Esophagus squamous epithelium (tissue), 5 donors: Measurements from ENCODE around the gene GOLGA6A. TPM values are rescaled to one million over a fixed set of nuclear protein-coding genes. Genes with fewer than 3 reads are reported as not detected.

ENCODE experiments used
- DNase-seq: peaks from one replicate; lab custom pipeline; 2025; lab: John Stamatoyannopoulos, UW
- H3K27ac ChIP-seq, 4 donors: fragments of 200-600 bp; sonication (generic); one replicate each; pipeline ENCODE4 v1.5.1; 2016 to 2019; ENCODE audit warnings: mild to moderate bottlenecking in 1 of 4
- H3K27me3 ChIP-seq, 4 donors: fragments of 200-600 bp; sonication (generic); 1 replicate in 3 of 4; 2 replicates in 1 of 4; pipeline versions ENCODE4 v1.5.1 to v1.6.0; 2017 to 2021; ENCODE audit warnings: antibody characterized with exemption in 1 of 4
- H3K36me3 ChIP-seq, 3 donors: fragments of 200-600 bp; sonication (generic); one replicate each; pipeline ENCODE4 v1.5.1; 2016 to 2019
- H3K4me1 ChIP-seq, 3 donors: fragments of 200-600 bp; sonication (generic); one replicate each; pipeline ENCODE4 v1.5.1; 2017 to 2019
- H3K4me3 ChIP-seq, 4 donors: fragments of 200-600 bp; sonication (generic); 1 replicate in 3 of 4; 2 replicates in 1 of 4; pipeline ENCODE4 v1.5.1; 2016 to 2019; ENCODE audit warnings: mild to moderate bottlenecking in 2 of 4, moderate library complexity in 1 of 4
- H3K9me3 ChIP-seq, 3 donors: fragments of 200-600 bp; sonication (generic); one replicate each; pipeline ENCODE4 v1.5.1; 2016 to 2019
- CTCF ChIP-seq, 6 experiments: fragments of 450-650 bp in 4 of 6; fragments of 200-600 bp in 2 of 6; sonication (generic) in 2 of 6; IDR thresholded peaks; one replicate each; pipeline ENCODE4 v1.5.1; 2016 to 2019; ENCODE audit warnings: antibody characterized with exemption in 6 of 6, mild to moderate bottlenecking in 4 of 6, moderate library complexity in 4 of 6
- POLR2A ChIP-seq, 4 donors: fragments of 450-650 bp; IDR thresholded peaks; one replicate each; pipeline ENCODE4 v1.6.1; 2017; ENCODE audit warnings: antibody characterized with exemption in 4 of 4, mild to moderate bottlenecking in 4 of 4, moderate library complexity in 3 of 4
- WGBS, 2 donors: methylation state at CpG; one replicate each; pipeline ENCODE4 v1.1.5; 2018; 5-methylcytosine and 5-hydroxymethylcytosine counted together
- intact Hi-C: fragments of 100-400 bp; cut with DNase I; formaldehyde crosslinking; loops from one replicate; pipeline ENCODE4 v1.15.0; 2022
- small RNA-seq, 4 donors: library from RNA; depleted of rRNA; stranded (forward); fragments of <200 nt; gene quantifications; one replicate each; pipeline ENCODE3, GENCODE V24; 2016
- total RNA-seq, 4 donors: library from RNA; depleted of rRNA; stranded (reverse); fragments of >200 nt; gene quantifications; one replicate each; pipeline ENCODE4 v1.1.0, GENCODE V29; 2016
- donor health status: DM: yes; HTN: yes; CAD: no.

GOLGA6A gene
- total RNA-seq, 4 donors from 2014 or later: not detected

DNA sequence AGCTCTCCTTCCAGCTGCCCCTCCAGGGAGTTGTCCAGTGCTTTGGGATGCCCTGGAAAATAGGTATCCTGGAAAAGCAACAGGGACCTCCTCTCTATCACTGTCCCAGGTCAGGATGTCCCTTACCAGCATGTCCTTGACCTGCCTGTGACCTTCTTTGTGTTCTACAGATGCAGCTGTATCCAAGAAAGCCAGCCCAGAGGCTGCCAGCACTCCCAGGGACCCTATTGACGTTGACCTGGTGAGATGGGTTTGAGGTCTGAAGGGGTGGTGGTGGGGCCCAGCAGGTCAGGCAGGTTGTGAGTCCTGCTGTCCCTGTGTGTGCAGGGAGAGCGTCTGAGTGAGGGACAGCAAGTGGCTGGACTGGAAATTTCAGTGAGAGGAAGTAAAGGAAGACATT lies 57.7 kb downstream of the GOLGA6A start:
- H3K27ac ChIP-seq: peak overlapping the region in 2 of 4 donors; percentile 17 to 23
- H3K9me3 ChIP-seq: no peaks in the 10 kb centered on the region
- peaks cover 0 to 29% (median 7%) of the 10 kb centered on the region in 3 donors for H3K4me1 ChIP-seq
- 44% methylated on average over 2 of the region's 2 CpGs; no CpG with 5 or more reads in 1 of the 2 donors for WGBS, 2 donors
- H3K36me3 ChIP-seq: peaks cover 18 to 95% (median 42%) of the 10 kb centered on the region in 3 donors
- H3K4me3 ChIP-seq: no peak overlapping the region
- TF ChIP-seq POLR2A (IDR thresholded peaks at IDR 0.05) (no peak), CTCF (IDR thresholded peaks at IDR 0.05) (no peak)
- no peak for DNase-seq
- H3K27me3 ChIP-seq: no peaks in the 10 kb centered on the region
- intact Hi-C loops: no loop called here

GRCh38 chr15:74022706-74023470 lies 59.5 kb downstream of the GOLGA6A start:
- Histone ChIP-seq H3K4me1 (peaks cover 0 to 23% (median 7%) of the 10 kb centered on the region in 3 donors), H3K9me3 (no peaks in the 10 kb centered on the region), H3K27me3 (no peaks in the 10 kb centered on the region), H3K36me3 (peaks cover 18 to 88% (median 36%) of the 10 kb centered on the region in 3 donors), H3K4me3 (no peak overlapping the region), H3K27ac (no peak overlapping the region)
- intact Hi-C loops: no loop called here
- DNase-seq: no peak
- TF ChIP-seq POLR2A (IDR thresholded peaks at IDR 0.05) (no peak), CTCF (IDR thresholded peaks at IDR 0.05) (no peak)
- 93 to 95% methylated on average over 31 to 52 of the region's 66 CpGs for WGBS, 2 donors

Small RNA genes lying within 50 kb of the gene (small RNA-seq; reads per million reads assigned to genes)
- gene RN7SL429P: 0 reads per million in 4 donors

Other genes starting within 250 kb of the GOLGA6A start
- not detected for gene TBC1D21, start 209.0 kb downstream of the GOLGA6A start, total RNA-seq
- gene LOXL1, start 156.1 kb downstream of the GOLGA6A start, total RNA-seq: 1 to 10 TPM; 4.3 to 7.7 (median 6.3) TPM
- 10 to 100 TPM in 2 of 4 donors, 1 to 10 TPM in 2; 8.3 to 14.8 (median 11.1) TPM for gene STOML1, start 90.3 kb downstream of the GOLGA6A start, total RNA-seq
- 10 to 100 TPM; 34.0 to 52.3 (median 44.5) TPM for gene PML, start 87.8 kb downstream of the GOLGA6A start, total RNA-seq
- under 1 TPM in 2 of 4 donors, not detected in 2; 0.13 to 0.76 TPM for gene ISLR2, start 48.0 kb upstream of the GOLGA6A start, total RNA-seq
- gene ISLR, start 91.2 kb upstream of the GOLGA6A start, total RNA-seq: 10 to 100 TPM in 2 of 4 donors, 1 to 10 TPM in 1, under 1 TPM in 1; 0.91 to 38.0 (median 11.0) TPM
- 1 to 10 TPM in 2 of 4 donors, under 1 TPM in 1, not detected in 1; 0.76 to 2.2 (median 1.5) TPM for gene STRA6, start 120.2 kb upstream of the GOLGA6A start, total RNA-seq
- gene CCDC33, start 153.8 kb upstream of the GOLGA6A start, total RNA-seq: not detected